Activated CD8-positive, alpha-beta T cell treated with anti-CD3 and anti-CD28 coated beads, Interleukin-2, amount 10 ng/mL, durations not matched to agents 7 days and 5 days (primary cell): ENCODE results near the gene GABPA. TPM values are rescaled to one million over a fixed set of nuclear protein-coding genes. Genes with fewer than 3 reads are reported as not detected.
A peak's percentile ranks its signal among the peaks of the same experiment; 100 is the strongest.
"Not testable (repeated sequence)": the region's sequence is repeated elsewhere in the genome, so short reads cannot be mapped to it uniquely, and the experiment has no call there.

Source experiments
- ATAC-seq: fragments of 150-1000 bp; cut with Tn5 transposase; one replicate; pipeline ENCODE4 v1.10.0; 2021; ENCODE audit warnings: moderate library complexity
- CTCF ChIA-PET: fragments of 350-600 bp; sonication (Branson Sonifier 250); formaldehyde crosslinking; loops from one replicate; lab custom pipeline; 2021; ENCODE audit warnings: antibody characterized with exemption; lab: Charles Lee
- POLR2A ChIA-PET: fragments of 350-600 bp; sonication (Branson Sonifier 250); formaldehyde crosslinking; loops from one replicate; lab custom pipeline; 2021; ENCODE audit warnings: antibody characterized with exemption; lab: Charles Lee
- DNase-seq: peaks from one replicate; pipeline ENCODE4 v3.0.0-alpha.2; 2020
- H3K27ac Mint-ChIP-seq: one replicate; pipeline ENCODE4 v1.8.0; 2021; ENCODE audit warnings: mild to moderate bottlenecking, mixed read lengths
- H3K27me3 Mint-ChIP-seq: one replicate; pipeline ENCODE4 v1.8.0; 2021; ENCODE audit warnings: low read depth, mixed read lengths
- H3K36me3 Mint-ChIP-seq: one replicate; pipeline ENCODE4 v1.8.0; 2021; ENCODE audit warnings: low read depth, mixed read lengths
- H3K4me1 Mint-ChIP-seq: one replicate; pipeline ENCODE4 v1.8.0; 2021; ENCODE audit warnings: low read depth, mixed read lengths
- H3K4me3 Mint-ChIP-seq: one replicate; pipeline ENCODE4 v1.8.0; 2021; ENCODE audit warnings: mild to moderate bottlenecking, mixed read lengths
- H3K9me3 Mint-ChIP-seq: one replicate; pipeline ENCODE4 v1.8.0; 2022; ENCODE audit warnings: mixed read lengths; ENCODE audit not compliant: insufficient read depth
- total RNA-seq, 2 experiments: library from RNA; stranded (reverse); gene quantifications; one replicate each; pipeline ENCODE4 v1.2.3, GENCODE V29; 2021

The GABPA gene
- total RNA-seq = 10 to 100 TPM; 21.3 to 26.9 TPM

DNA sequence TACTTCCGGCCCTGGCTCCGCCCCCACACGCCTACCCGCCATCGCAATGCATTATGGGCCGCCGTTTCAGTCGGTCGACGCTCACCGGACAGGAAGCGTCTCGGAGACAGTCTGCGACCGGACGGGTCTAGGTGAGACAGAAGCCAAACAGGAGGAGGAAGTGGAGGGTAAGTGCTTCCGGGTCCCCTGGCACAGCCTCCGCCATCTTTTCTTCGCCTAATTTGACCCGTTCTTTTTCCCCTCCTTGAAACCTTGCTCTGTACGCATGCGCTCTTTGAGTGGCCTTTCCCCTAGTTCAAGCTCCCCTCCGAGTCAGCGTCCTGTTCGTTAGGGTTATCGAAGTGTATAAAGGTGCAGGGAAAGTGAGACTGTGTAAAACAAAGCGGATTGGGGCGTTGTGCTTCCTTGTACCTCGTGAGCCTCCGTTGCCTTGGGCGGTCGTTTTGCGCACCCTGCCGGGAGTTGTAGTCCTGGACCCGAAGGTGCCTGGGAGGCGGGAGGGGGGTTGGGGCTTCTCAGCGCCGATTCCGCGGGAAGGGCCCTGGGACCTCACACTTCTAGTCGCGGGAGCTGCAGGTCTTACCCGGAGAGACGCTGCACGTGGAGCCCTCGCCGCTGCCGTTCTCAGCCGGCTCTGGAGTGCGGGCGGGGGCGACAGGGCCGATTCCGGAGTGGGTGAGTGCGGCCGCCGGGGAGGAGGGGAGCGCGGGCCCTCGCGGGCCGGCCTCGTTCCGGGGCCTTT, at the start of gene GABPA, which contains the start of gene ATP5PF:
TSS of gene GABPA (plus strand) at position 69 of the 742 bp plus-strand sequence. CDS start 6,627 bp downstream, outside the sequence.
TSS of gene ATP5PF (minus strand) at position 1 of the 742 bp plus-strand sequence. CDS start 5,110 bp downstream, outside the sequence.
- Mint-ChIP-seq H3K36me3 (peaks cover 21% of the 10 kb centered on the region), H3K4me1 (peaks cover 29% of the 10 kb centered on the region), H3K9me3 (no peaks in the 10 kb centered on the region), H3K27ac (peak within 1 kb of the TSS; percentile 100), H3K4me3 (peak within 1 kb of the TSS; percentile 99), H3K27me3 (no peaks in the 10 kb centered on the region)
- POLR2A ChIA-PET = interaction anchor here (0.8 to 2.0 kb wide), 10 partner anchors 13 to 246 kb away, joined by 3 to 14 read pairs (median 4); partner anchors contain the start of gene MRPL39
- DNase-seq (peak; percentile 98), ATAC-seq (peak; percentile 93)
- CTCF ChIA-PET = interaction anchor here (1.0 to 2.4 kb wide), 5 partner anchors 9 to 126 kb away, joined by 3 to 11 read pairs (median 5); no protein-coding TSS in a partner anchor

DNA sequence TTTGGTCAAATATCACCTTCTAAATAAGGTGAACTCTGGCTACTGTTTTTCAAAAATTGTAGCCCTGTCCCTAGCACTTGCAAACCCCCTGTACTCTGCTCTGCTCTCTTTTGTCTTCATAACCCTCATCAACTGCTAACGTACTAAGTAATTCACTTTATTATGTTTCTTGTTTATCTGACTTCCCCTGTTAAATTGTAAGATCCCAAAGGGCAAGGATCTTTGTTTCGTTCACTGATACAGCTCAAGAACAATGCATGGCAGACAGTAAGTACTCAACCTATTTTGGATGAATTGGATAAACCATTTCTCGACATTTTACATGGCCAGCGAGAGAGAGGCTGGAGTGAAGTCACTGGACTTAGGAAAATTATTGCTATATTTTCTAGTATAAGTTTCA, 47.0 kb upstream of the GABPA start:
- no peak overlapping the region for H3K27ac Mint-ChIP-seq
- ChIA-PET CTCF (interaction anchor here (1.2 kb wide), 1 partner anchor 10 kb away, joined by 3 read pairs; no protein-coding TSS in a partner anchor), POLR2A (no interaction called here)
- H3K9me3 Mint-ChIP-seq = no peaks in the 10 kb centered on the region
- no peak for ATAC-seq
- no peaks in the 10 kb centered on the region for H3K36me3 Mint-ChIP-seq
- no peak overlapping the region for H3K4me3 Mint-ChIP-seq
- DNase-seq = no peak
- H3K27me3 Mint-ChIP-seq = peaks cover 7% of the 10 kb centered on the region
- no peaks in the 10 kb centered on the region for H3K4me1 Mint-ChIP-seq

DNA sequence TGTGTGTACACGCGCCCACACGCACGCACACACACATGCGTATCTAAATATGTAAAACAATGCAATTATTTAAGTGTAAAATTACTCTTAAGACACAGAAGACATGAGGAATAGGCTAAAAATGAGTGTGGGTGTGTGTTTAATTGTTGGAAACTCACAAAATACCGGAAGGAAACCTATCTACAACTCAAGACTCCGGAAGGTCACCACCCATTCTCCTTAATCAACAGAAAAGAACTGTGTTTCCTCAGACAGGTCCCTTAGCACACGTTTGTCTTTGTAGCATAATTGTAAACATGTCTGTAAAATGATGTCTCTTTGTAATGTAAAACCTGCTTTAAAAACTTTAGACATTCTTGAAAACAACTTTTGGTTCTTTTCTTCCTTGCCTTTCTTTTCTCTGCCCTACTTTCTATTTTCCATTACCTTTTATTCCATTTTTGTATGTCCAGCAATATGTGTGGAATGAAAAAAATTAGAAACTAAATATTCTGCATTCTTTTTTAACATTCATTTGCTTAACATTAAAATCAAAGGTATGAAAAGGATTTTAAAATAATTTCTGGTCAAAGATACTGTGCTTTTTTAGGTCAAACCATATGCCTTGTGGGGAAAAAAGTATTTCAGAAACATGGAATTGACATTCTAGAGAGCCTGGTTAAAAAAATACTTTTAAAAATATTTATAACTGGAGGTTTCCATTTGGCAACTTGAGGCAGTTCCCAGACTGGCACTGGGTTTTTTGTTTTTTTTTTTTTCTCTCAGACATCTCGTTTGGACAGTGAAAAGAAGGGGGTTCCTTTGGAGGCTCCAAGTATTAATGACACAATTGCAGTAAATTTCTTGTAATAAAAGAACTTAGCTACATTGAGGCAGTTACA, 46.3 kb upstream of the GABPA start:
- ChIA-PET CTCF (interaction anchor here (0.9 to 1.2 kb wide), 2 partner anchors 9 to 76 kb away, joined by 3 read pairs; no protein-coding TSS in a partner anchor), POLR2A (no interaction called here)
- Mint-ChIP-seq H3K27me3 (peaks cover 7% of the 10 kb centered on the region), H3K9me3 (no peaks in the 10 kb centered on the region), H3K36me3 (no peaks in the 10 kb centered on the region), H3K27ac (no peak overlapping the region), H3K4me1 (no peaks in the 10 kb centered on the region), H3K4me3 (no peak overlapping the region)
- DNase-seq = no peak
- no peak for ATAC-seq

DNA sequence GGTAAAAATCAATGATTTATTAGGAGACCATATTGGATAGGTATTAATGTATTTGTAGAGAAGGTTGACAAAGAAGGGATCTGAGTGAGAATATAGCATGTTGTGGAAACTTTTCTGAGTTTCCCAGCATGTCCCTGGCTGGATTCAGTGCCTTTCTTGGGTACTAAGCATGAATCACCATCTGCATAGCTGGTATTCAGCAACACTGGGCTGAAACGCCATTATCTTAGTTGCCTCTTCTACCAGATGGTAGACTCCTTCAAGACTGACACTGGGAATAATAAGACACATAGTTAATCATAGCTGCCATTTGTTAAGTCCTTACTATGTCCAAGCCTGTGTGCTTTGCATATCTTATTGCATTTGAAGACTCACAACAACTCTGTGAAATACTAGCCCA, 45.5 kb upstream of the GABPA start:
- CTCF ChIA-PET = interaction anchor here (0.9 to 1.2 kb wide), 2 partner anchors 50 to 75 kb away, joined by 3 read pairs; no protein-coding TSS in a partner anchor
- Mint-ChIP-seq H3K4me1 (no peaks in the 10 kb centered on the region), H3K36me3 (no peaks in the 10 kb centered on the region), H3K9me3 (no peaks in the 10 kb centered on the region), H3K27ac (no peak overlapping the region), H3K27me3 (peaks cover 7% of the 10 kb centered on the region), H3K4me3 (no peak overlapping the region)
- POLR2A ChIA-PET = no interaction called here
- no peak for DNase-seq
- no peak for ATAC-seq

DNA sequence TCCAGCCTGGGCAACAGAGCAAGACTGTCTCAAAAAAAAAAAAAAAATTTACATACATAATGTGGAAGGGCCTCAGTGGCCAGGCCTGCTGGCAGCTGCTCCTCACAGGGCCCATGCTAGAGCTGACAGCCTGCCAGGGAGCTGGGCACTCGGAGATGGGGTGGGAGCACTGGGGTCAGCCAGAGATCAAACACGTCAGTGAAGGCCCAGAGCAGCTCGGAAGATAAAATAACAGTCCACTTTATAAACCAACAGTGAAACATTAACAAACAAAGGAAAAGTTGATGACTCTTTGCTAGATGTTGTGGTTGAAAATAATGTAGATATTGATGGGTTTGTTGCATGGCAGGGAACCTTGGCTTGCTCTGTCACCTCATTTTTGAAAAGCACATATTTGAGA, 42.8 kb upstream of the GABPA start:
- H3K27ac Mint-ChIP-seq = no peak overlapping the region
- no peak for ATAC-seq
- CTCF ChIA-PET = interaction anchor here (0.7 kb wide), 1 partner anchor 83 kb away, joined by 3 read pairs; no protein-coding TSS in a partner anchor

DNA sequence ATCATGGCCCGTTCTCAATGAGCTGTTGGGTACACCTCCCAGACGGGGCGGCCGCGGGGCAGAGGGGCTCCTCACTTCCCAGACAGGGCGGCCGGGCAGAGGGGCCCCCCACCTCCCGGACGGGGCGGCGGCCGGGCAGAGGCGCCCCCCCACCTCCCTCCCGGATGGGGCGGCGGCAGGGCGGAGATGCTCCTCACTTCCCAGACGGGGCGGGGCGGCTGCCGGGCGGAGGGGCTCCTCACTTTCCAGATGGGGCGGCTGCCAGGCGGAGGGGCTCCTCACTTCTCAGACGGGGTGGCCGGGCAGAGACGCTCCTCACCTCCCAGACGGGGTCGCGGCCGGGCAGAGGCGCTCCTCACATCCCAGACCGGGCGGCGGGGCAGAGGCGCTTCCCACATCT, 39.3 kb upstream of the GABPA start:
- DNase-seq, POLR2A ChIA-PET, H3K9me3 Mint-ChIP-seq, H3K36me3 Mint-ChIP-seq, H3K4me1 Mint-ChIP-seq, H3K4me3 Mint-ChIP-seq, CTCF ChIA-PET, H3K27me3 Mint-ChIP-seq, ATAC-seq, H3K27ac Mint-ChIP-seq: not testable (repeated sequence)

More for the DNA sequence above, 42.8 kb upstream of the GABPA start:
- POLR2A ChIA-PET = interaction anchor here (0.6 kb wide), 1 partner anchor 56 kb away, joined by 3 read pairs; no protein-coding TSS in a partner anchor
- DNase-seq = no peak
- Mint-ChIP-seq H3K4me3 (no peak overlapping the region), H3K36me3 (no peaks in the 10 kb centered on the region), H3K27me3 (peaks cover 4% of the 10 kb centered on the region), H3K4me1 (no peaks in the 10 kb centered on the region), H3K9me3 (no peaks in the 10 kb centered on the region)

DNA sequence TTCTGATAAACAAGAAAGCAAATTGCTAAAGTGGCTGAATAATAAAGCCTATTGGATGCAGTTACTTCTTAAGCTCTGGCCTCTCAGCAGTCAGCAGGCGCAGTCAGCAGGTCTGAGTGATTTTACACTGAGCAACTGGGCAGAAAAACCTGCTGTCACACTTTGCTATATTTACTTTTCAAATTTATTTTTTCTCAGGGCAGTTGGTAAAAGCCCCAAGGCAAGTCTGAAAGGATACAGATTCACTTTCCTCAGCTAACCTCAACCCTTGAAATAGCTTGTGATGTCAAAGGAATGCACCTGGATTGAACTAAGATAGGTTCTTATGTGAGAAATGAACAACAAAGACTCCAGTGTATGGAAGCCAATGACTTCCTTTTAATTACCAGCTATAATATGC, 34.0 kb upstream of the GABPA start:
- Mint-ChIP-seq H3K4me3 (no peak overlapping the region), H3K36me3 (no peaks in the 10 kb centered on the region), H3K9me3 (no peaks in the 10 kb centered on the region), H3K27me3 (no peaks in the 10 kb centered on the region), H3K4me1 (no peaks in the 10 kb centered on the region), H3K27ac (no peak overlapping the region)
- DNase-seq = no peak
- ATAC-seq = no peak
- ChIA-PET CTCF (interaction anchor here (3.5 kb wide), 1 partner anchor 92 kb away, joined by 10 read pairs; no protein-coding TSS in a partner anchor), POLR2A (no interaction called here)

DNA sequence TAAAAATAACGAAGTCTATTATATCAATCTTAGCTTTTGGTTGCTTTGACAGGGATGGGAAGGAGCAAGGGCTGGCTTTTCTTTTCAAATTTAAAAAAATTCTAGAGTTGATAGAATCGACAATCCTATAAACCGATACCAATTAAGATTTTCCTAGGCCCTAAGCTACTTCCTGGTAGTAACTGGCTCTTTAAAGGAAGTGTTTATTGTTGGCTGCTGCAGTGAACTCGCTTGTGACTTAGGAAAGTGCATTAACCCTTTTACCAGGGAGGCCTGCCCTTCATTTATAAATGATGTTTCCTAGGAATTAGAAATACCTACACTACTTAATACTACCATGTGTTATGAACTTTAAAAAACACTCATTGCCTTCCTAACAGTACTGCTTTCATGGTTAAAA, 33.2 kb upstream of the GABPA start:
- Mint-ChIP-seq H3K27me3 (no peaks in the 10 kb centered on the region), H3K36me3 (no peaks in the 10 kb centered on the region), H3K9me3 (no peaks in the 10 kb centered on the region), H3K4me3 (no peak overlapping the region), H3K4me1 (no peaks in the 10 kb centered on the region), H3K27ac (no peak overlapping the region)
- CTCF ChIA-PET = interaction anchor here (3.5 kb wide), 1 partner anchor 93 kb away, joined by 10 read pairs; no protein-coding TSS in a partner anchor
- POLR2A ChIA-PET = interaction anchor here (0.6 kb wide), 1 partner anchor 88 kb away, joined by 4 read pairs; no protein-coding TSS in a partner anchor
- ATAC-seq (no peak), DNase-seq (no peak)

DNA sequence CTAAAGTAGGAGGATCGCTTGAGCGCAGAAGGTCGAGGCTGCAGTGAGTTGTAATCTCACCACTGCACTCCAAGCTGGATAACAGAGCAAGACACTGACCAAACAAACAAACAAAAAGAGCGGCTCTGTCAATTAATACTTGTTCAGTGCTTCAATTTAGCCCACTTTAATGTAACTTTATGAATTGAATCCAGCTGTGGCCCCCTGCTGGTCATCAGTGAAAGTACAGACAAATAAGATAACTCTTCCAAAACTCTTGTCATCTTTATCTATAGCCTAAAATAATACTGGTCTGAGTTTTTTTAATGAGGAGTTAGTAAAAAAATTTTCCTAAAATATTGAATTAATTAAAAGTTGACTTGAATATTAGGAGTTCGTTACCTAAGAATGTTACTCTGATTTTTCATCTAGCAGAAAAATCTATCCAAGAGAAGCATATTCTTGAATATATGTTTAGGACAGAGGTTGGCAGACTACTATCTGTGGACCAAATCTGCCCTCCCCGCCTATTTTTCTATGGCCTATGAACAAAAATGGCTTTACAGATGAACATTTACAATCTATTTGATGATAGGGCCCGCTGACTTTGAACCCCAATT, 26.2 kb upstream of the GABPA start:
- DNase-seq (peak; percentile 63), ATAC-seq (no peak)
- H3K4me3 Mint-ChIP-seq = no peak overlapping the region
- ChIA-PET POLR2A (no interaction called here), CTCF (interaction anchor here (0.6 to 2.1 kb wide), 13 partner anchors 9 to 310 kb away, joined by 3 to 34 read pairs (median 4); partner anchors contain the start of gene JAM2)
- no peak overlapping the region for H3K27ac Mint-ChIP-seq
- H3K4me1 Mint-ChIP-seq = no peaks in the 10 kb centered on the region
- no peaks in the 10 kb centered on the region for H3K36me3 Mint-ChIP-seq
- no peaks in the 10 kb centered on the region for H3K9me3 Mint-ChIP-seq
- no peaks in the 10 kb centered on the region for H3K27me3 Mint-ChIP-seq

DNA sequence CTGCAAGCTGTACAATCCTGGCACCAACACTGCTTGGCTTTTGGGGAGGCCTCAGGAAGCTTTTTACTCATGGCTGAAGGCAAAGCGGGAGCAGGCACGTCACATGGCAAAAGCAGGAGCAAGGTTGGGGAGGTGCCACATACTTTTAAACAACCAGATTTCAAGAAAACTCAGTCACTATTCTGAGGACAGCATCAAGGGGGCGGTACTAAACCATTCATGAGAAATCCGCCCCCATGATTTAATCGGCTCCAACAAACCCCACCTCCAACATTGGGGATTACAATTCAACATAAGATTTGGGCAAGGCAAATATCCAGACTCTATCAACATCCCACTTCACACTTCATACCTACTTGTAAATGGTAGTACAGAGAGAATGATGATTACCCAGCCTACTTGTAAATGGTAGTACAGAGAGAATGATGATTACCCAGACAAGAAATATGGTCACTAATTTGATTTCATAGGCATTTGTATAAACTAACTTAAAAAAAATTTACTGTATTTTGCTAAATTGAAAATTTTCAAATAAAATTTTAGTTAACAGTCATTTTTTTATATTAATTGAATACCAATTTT, 25.0 kb upstream of the GABPA start:
- ChIA-PET POLR2A (no interaction called here), CTCF (interaction anchor here (1.5 kb wide), 1 partner anchor 101 kb away, joined by 11 read pairs; no protein-coding TSS in a partner anchor)
- no peaks in the 10 kb centered on the region for H3K36me3 Mint-ChIP-seq
- H3K4me1 Mint-ChIP-seq = no peaks in the 10 kb centered on the region
- no peak overlapping the region for H3K27ac Mint-ChIP-seq
- DNase-seq (no peak), ATAC-seq (no peak)
- H3K27me3 Mint-ChIP-seq = no peaks in the 10 kb centered on the region
- H3K9me3 Mint-ChIP-seq = no peaks in the 10 kb centered on the region
- H3K4me3 Mint-ChIP-seq = no peak overlapping the region
